Loucy (cell line): ENCODE measurements around the gene KLHL24.
"Not testable (repeated sequence)": the region's sequence is repeated elsewhere in the genome, so short reads cannot be mapped to it uniquely, and the experiment has no call there.

Experiments used
- H2AFZ ChIP-seq: fragments of 200-600 bp; sonication (generic); 2 replicates; pipeline ENCODE4 v1.6.0; 2016; ENCODE audit warnings: antibody characterized with exemption, mild to moderate bottlenecking, low read length, moderate library complexity
- H3F3A ChIP-seq: fragments of 200-600 bp; 2 replicates; pipeline ENCODE4 v1.6.0; 2016; ENCODE audit warnings: antibody characterized with exemption, low read depth, mild to moderate bottlenecking
- H3K27me3 ChIP-seq: fragments of 200-600 bp; sonication (generic); 2 replicates; pipeline ENCODE4 v1.6.1; 2014; ENCODE audit warnings: low read length, mild to moderate bottlenecking; ENCODE audit not compliant: insufficient read depth, poor library complexity, severe bottlenecking
- H3K36me3 ChIP-seq: fragments of 200-600 bp; sonication (generic); 2 replicates; pipeline ENCODE4 v1.6.1; 2016; ENCODE audit warnings: low read length; ENCODE audit not compliant: insufficient read depth
- H3K4me1 ChIP-seq: fragments of 200-600 bp; sonication (generic); 2 replicates; pipeline ENCODE4 v1.5.1; 2014; ENCODE audit warnings: low read length, mild to moderate bottlenecking; ENCODE audit not compliant: insufficient read depth, poor library complexity, severe bottlenecking
- H3K4me2 ChIP-seq: fragments of 200-600 bp; sonication (generic); 2 replicates; pipeline ENCODE4 v1.6.0; 2014; ENCODE audit warnings: antibody characterized with exemption, low read length, low read depth, mild to moderate bottlenecking; ENCODE audit not compliant: poor library complexity, severe bottlenecking
- H3K4me3 ChIP-seq: fragments of 200-600 bp; sonication (generic); 2 replicates; pipeline ENCODE4 v1.5.1; 2014; ENCODE audit warnings: low read length, mild to moderate bottlenecking, mixed read lengths; ENCODE audit not compliant: poor library complexity, severe bottlenecking
- H3K79me2 ChIP-seq: fragments of 200-600 bp; sonication (generic); 2 replicates; pipeline ENCODE4 v1.6.1; 2014; ENCODE audit warnings: low read length; ENCODE audit not compliant: insufficient read depth
- H3K9ac ChIP-seq: fragments of 200-600 bp; sonication (generic); 2 replicates; pipeline ENCODE4 v1.6.0; 2014; ENCODE audit warnings: mild to moderate bottlenecking, low read depth, low read length, moderate library complexity; ENCODE audit not compliant: poor library complexity, severe bottlenecking
- H3K9me2 ChIP-seq: fragments of 200-600 bp; sonication (generic); replicated peaks from 2 replicates; pipeline ENCODE4 v1.6.1; 2016; ENCODE audit warnings: low read depth, low read length, mixed read lengths
- H3K9me3 ChIP-seq: fragments of 200-600 bp; sonication (generic); 2 replicates; pipeline ENCODE4 v1.6.1; 2014; ENCODE audit warnings: mild to moderate bottlenecking, antibody characterized with exemption, low read length, low read depth; ENCODE audit not compliant: insufficient read depth
- H4K20me1 ChIP-seq: fragments of 200-600 bp; sonication (generic); 2 replicates; pipeline ENCODE4 v1.6.0; 2014; ENCODE audit warnings: antibody characterized with exemption, low read length, mild to moderate bottlenecking; ENCODE audit not compliant: insufficient read depth, poor library complexity, severe bottlenecking
- EZH2phosphoT487 ChIP-seq: fragments of 200-600 bp; IDR thresholded peaks from 2 replicates; pipeline ENCODE4 v1.6.1; 2018; ENCODE audit warnings: antibody characterized with exemption, mild to moderate bottlenecking, moderate library complexity, borderline replicate concordance
- TF ChIP-seq, protein P1 (sequence below): fragments of 200-600 bp; sonication (generic); conservative IDR thresholded peaks from 2 replicates; pipeline ENCODE4 v1.5.1; 2014; ENCODE audit warnings: mild to moderate bottlenecking, antibody characterized with exemption, low read length

The KLHL24 gene

DNA sequence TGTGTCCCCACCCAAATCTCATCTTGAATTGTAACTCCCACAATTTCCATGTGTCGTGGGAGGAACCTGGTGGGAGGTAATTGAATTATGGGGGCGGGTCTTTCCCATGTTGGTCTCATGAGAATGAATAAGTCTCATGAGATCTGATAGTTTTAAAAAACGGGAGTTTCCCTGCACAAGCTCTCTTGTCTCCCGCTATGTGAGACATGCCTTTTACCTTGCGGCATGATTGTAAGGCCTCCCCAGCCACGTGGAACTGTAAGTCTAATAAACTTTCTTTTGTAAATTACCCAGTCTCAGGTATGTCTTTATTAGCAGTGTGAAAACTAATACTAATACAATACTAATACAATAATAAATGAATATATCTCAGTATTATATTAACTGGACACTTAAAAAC lies 52.3 kb downstream of the KLHL24 start:
- Histone ChIP-seq H3K36me3 (no peaks in the 10 kb centered on the region), H4K20me1 (no peaks in the 10 kb centered on the region), H3K79me2 (no peaks in the 10 kb centered on the region), H3K9me3 (no peaks in the 10 kb centered on the region), H2AFZ (no peak overlapping the region), H3K4me1 (no peaks in the 10 kb centered on the region), H3K4me2 (no peak overlapping the region), H3K27me3 (no peaks in the 10 kb centered on the region), H3K9me2 (no peaks in the 10 kb centered on the region), H3K4me3 (no peak overlapping the region), H3F3A (no peaks in the 10 kb centered on the region), H3K9ac (no peak overlapping the region)
- TF ChIP-seq, protein P1, sequence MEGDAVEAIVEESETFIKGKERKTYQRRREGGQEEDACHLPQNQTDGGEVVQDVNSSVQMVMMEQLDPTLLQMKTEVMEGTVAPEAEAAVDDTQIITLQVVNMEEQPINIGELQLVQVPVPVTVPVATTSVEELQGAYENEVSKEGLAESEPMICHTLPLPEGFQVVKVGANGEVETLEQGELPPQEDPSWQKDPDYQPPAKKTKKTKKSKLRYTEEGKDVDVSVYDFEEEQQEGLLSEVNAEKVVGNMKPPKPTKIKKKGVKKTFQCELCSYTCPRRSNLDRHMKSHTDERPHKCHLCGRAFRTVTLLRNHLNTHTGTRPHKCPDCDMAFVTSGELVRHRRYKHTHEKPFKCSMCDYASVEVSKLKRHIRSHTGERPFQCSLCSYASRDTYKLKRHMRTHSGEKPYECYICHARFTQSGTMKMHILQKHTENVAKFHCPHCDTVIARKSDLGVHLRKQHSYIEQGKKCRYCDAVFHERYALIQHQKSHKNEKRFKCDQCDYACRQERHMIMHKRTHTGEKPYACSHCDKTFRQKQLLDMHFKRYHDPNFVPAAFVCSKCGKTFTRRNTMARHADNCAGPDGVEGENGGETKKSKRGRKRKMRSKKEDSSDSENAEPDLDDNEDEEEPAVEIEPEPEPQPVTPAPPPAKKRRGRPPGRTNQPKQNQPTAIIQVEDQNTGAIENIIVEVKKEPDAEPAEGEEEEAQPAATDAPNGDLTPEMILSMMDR, result no peak
- no peak for TF ChIP-seq EZH2phosphoT487

GRCh38 chr3:183688874-183689273 lies 53.5 kb downstream of the KLHL24 start:
- H2AFZ ChIP-seq, result no peak overlapping the region
- no peak overlapping the region for H3K9ac ChIP-seq
- no peaks in the 10 kb centered on the region for H3K9me3 ChIP-seq
- H3K9me2 ChIP-seq, result no peaks in the 10 kb centered on the region
- H3K79me2 ChIP-seq, result no peaks in the 10 kb centered on the region
- no peak overlapping the region for H3K4me2 ChIP-seq
- H3K36me3 ChIP-seq, result no peaks in the 10 kb centered on the region
- TF ChIP-seq, protein P1, result no peak
- TF ChIP-seq EZH2phosphoT487, result no peak
- no peak overlapping the region for H3K4me3 ChIP-seq
- H3F3A ChIP-seq, result no peaks in the 10 kb centered on the region
- no peaks in the 10 kb centered on the region for H3K4me1 ChIP-seq
- H3K27me3 ChIP-seq, result no peaks in the 10 kb centered on the region
- H4K20me1 ChIP-seq, result no peaks in the 10 kb centered on the region

DNA sequence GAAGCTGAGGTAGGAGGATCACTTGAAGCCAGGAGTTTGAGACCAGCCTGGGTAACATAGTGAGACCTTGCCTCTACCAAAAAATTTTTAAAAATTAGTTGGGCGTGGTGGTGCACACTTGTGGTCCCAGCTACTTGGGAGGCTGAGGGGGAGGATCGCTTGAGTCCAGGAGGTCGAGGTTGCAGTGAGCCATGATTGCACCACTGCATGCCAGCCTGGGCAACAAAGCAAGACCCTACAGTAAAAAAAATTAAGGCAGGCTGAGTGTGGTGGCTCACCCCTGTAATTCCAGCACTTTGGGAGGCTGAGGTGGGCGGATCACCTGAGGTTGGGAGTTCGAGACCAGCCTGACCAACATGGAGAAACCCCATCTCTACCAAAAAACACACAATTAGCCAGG lies 54.2 kb downstream of the KLHL24 start:
- not testable (repeated sequence) for H3F3A ChIP-seq, H3K36me3 ChIP-seq, H3K4me3 ChIP-seq, H3K79me2 ChIP-seq, H3K4me1 ChIP-seq, H3K9ac ChIP-seq, H2AFZ ChIP-seq, H3K9me3 ChIP-seq, H3K4me2 ChIP-seq, H3K27me3 ChIP-seq, H3K9me2 ChIP-seq, H4K20me1 ChIP-seq

- Histone ChIP-seq H3K9ac (no peak overlapping the region), H3K36me3 (no peaks in the 10 kb centered on the region), H3K4me2 (no peak overlapping the region), H3F3A (no peaks in the 10 kb centered on the region), H3K4me1 (no peaks in the 10 kb centered on the region), H3K9me3 (no peaks in the 10 kb centered on the region), H3K79me2 (no peaks in the 10 kb centered on the region), H4K20me1 (no peaks in the 10 kb centered on the region), H3K9me2 (no peaks in the 10 kb centered on the region), H3K4me3 (no peak overlapping the region), H2AFZ (no peak overlapping the region), H3K27me3 (no peaks in the 10 kb centered on the region)
- TF ChIP-seq, protein P1, result no peak
- TF ChIP-seq EZH2phosphoT487, result no peak
Observed at GRCh38 chr3:183690402-183690995, 55.1 kb downstream of the KLHL24 start.
